PC-9 (cell line): ENCODE results near the gene IL15.
"Not testable (repeated sequence)": the region's sequence is repeated elsewhere in the genome, so short reads cannot be mapped to it uniquely, and the experiment has no call there.

ENCODE experiments used
- EZH2 ChIP-seq: fragments of 200-600 bp; sonication (generic); IDR thresholded peaks from 2 replicates; pipeline ENCODE4 v1.8.0; 2017; ENCODE audit warnings: antibody characterized with exemption, low read depth
- TF ChIP-seq, protein P1 (sequence below): fragments of 200-600 bp; sonication (generic); conservative IDR thresholded peaks from 2 replicates; pipeline ENCODE4 v1.6.1; 2017; ENCODE audit warnings: mixed run types, antibody characterized with exemption, mild to moderate bottlenecking, moderate library complexity

DNA sequence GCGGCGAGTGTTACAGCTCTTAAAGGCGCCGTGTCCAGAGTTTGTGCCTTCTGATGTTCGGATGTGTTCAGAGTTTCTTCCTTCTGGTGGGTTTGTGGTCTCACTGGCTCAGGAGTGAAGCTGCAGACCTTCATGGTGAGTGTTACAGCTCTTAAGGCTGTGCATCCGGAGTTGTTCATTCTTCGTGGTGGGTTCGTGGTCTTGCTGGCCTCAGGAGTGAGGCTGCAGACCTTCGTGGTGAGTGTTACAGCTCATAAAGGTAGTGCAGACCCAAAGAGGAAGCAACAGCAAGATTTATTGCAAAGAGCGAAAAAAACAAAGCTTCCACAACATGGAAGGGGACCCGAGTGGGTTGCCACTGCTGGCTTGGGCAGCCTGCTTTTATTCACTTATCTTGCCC is 31.7 kb upstream of the IL15 start:
- TF ChIP-seq, protein P1, sequence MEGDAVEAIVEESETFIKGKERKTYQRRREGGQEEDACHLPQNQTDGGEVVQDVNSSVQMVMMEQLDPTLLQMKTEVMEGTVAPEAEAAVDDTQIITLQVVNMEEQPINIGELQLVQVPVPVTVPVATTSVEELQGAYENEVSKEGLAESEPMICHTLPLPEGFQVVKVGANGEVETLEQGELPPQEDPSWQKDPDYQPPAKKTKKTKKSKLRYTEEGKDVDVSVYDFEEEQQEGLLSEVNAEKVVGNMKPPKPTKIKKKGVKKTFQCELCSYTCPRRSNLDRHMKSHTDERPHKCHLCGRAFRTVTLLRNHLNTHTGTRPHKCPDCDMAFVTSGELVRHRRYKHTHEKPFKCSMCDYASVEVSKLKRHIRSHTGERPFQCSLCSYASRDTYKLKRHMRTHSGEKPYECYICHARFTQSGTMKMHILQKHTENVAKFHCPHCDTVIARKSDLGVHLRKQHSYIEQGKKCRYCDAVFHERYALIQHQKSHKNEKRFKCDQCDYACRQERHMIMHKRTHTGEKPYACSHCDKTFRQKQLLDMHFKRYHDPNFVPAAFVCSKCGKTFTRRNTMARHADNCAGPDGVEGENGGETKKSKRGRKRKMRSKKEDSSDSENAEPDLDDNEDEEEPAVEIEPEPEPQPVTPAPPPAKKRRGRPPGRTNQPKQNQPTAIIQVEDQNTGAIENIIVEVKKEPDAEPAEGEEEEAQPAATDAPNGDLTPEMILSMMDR: not testable (repeated sequence)
- not testable (repeated sequence) for TF ChIP-seq EZH2
